ENCODE results near the gene CLDN4.

- TF ChIP-seq CTCF (conservative IDR thresholded peaks at IDR 0.05; ENCODE audit: low read length), result no peak
- TF ChIP-seq EZH2phosphoT487 (IDR thresholded peaks at IDR 0.05; ENCODE audit: borderline replicate concordance), result no peak
These were observed 7.5 kb upstream of the CLDN4 start for GRCh38 chr7:73823257-73823656.
